ENCODE measurements around the gene SMCHD1.
A peak's percentile ranks its signal among the peaks of the same experiment; 100 is the strongest.

The SMCHD1 gene

DNA sequence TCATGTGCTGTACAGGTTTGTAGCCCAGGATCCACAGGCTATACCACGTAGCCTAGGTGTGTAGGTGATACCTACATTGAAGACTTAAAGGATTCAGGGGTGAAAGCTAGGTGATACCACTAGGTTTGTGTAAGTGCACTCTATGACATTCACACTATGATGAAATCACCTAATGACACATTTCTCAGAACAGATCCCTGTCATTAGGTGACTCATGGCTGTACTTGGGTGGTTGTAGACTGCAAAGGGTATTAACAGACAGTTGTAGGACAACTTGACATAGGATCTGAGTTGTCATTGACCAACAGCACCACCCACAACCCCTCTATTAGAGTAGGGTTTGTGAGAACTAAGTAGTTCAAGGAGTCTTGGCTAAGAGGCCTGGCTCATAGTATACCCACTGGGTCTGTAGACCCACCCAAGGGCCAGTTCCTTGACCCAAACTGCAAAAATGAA is 27.7 kb upstream of the SMCHD1 start:
- H3K4ac ChIP-seq (ENCODE audit: low read depth, low read length) = no peak overlapping the region
- H4K8ac ChIP-seq (ENCODE audit: low read depth, low read length) = no peak overlapping the region
- H2BK120ac ChIP-seq (ENCODE audit: insufficient read depth, low read length, poor library complexity) = no peak overlapping the region
- H2AFZ ChIP-seq (ENCODE audit: insufficient read depth, low read length, poor library complexity) = no peak overlapping the region
- no CpG with 5 or more reads among the region's 1 CpG for WGBS (ENCODE audit: extremely low coverage, insufficient coverage, insufficient read length)
- no peaks in the 10 kb centered on the region for H3K27me3 ChIP-seq (ENCODE audit: insufficient read depth, low read length)
- H2AK5ac ChIP-seq (ENCODE audit: low read length) = no peak overlapping the region
- H4K12ac ChIP-seq (ENCODE audit: low read depth, low read length) = no peak overlapping the region
- no peak overlapping the region for H3K18ac ChIP-seq (ENCODE audit: low read length)
- H3K14ac ChIP-seq (ENCODE audit: low read length) = no peak overlapping the region
- H3K23ac ChIP-seq (ENCODE audit: low read length) = no peak overlapping the region
- H3K4me2 ChIP-seq (ENCODE audit: low read length) = no peak overlapping the region
- no peaks in the 10 kb centered on the region for H3K9me3 ChIP-seq (ENCODE audit: insufficient read depth, low read depth, low read length)
- peak; percentile 42 to 86 for DNase-seq
- H3K36me3 ChIP-seq (ENCODE audit: control insufficient read depth in 1 of 2, insufficient read depth in 2 of 2, low read length in 2 of 2) = no peaks in the 10 kb centered on the region
- no peak overlapping the region for H3K27ac ChIP-seq (ENCODE audit: low read depth, low read length)
- H3K4me3 ChIP-seq (ENCODE audit: low read depth, low read length) = no peak overlapping the region
- no peaks in the 10 kb centered on the region for H3K79me2 ChIP-seq (ENCODE audit: control insufficient read depth, insufficient read depth, low read length, poor library complexity)
- H3K4me1 ChIP-seq (ENCODE audit: control insufficient read depth in 1 of 2, insufficient read depth in 2 of 2, low read length in 2 of 2) = no peaks in the 10 kb centered on the region
- H3K79me1 ChIP-seq (ENCODE audit: low read length) = no peaks in the 10 kb centered on the region
- H2BK5ac ChIP-seq (ENCODE audit: low read depth, low read length, poor library complexity) = no peak overlapping the region
- H4K91ac ChIP-seq (ENCODE audit: low read depth, low read length) = no peak overlapping the region
- H3K9ac ChIP-seq (ENCODE audit: low read length) = no peak overlapping the region
- H2BK12ac ChIP-seq (ENCODE audit: low read length) = no peak overlapping the region

DNA sequence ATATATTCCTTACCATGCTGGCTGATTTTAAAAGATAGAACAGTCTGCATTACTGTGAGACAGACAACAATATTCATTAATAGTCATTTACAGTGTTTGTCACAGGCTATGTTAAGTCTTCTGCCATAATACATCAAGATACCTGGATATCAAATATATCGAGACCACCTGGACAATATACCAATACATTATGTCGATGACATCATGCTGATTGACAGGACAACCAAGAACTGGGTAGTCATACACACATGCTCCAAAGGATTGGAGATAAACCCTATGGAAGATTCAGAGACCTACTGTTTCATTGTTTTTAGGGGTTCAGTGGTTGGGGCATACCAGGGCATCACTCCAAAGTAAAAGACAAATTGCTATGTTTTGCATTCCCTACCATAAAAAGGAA is 26.5 kb upstream of the SMCHD1 start:
- Histone ChIP-seq H4K12ac (ENCODE audit: low read depth, low read length) (no peak overlapping the region), H3K4me1 (ENCODE audit: control insufficient read depth in 1 of 2, insufficient read depth in 2 of 2, low read length in 2 of 2) (no peaks in the 10 kb centered on the region)

DNA sequence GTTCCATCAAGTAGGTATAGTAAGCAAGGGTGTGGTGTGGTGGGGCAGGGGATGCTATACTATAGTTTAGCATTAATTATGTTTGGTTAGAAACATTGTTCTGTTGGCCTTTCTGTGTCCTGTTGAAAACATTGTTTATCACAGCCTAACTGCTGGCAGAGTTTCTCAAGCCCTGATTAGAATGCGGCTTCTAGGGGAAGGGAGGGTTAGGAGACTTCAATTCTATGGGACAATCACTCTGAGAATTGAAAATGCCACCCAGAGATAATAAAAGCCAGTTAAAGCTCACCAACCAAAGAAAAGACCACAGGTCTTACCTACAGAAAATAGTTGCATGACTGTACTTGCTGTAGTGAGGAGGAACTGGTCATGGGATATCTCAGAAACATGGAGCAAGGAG is 19.9 kb upstream of the SMCHD1 start:
- Histone ChIP-seq H3K79me2 (ENCODE audit: control insufficient read depth, insufficient read depth, low read length, poor library complexity) (no peaks in the 10 kb centered on the region), H3K18ac (ENCODE audit: low read length) (no peak overlapping the region), H2BK120ac (ENCODE audit: insufficient read depth, low read length, poor library complexity) (no peak overlapping the region), H3K36me3 (ENCODE audit: control insufficient read depth in 1 of 2, insufficient read depth in 2 of 2, low read length in 2 of 2) (no peaks in the 10 kb centered on the region), H3K27me3 (ENCODE audit: insufficient read depth, low read length) (no peaks in the 10 kb centered on the region), H2AK5ac (ENCODE audit: low read length) (no peak overlapping the region), H3K4me1 (ENCODE audit: control insufficient read depth in 1 of 2, insufficient read depth in 2 of 2, low read length in 2 of 2) (no peaks in the 10 kb centered on the region), H3K9me3 (ENCODE audit: insufficient read depth, low read depth, low read length) (peaks cover 1% of the 10 kb centered on the region), H2BK5ac (ENCODE audit: low read depth, low read length, poor library complexity) (no peak overlapping the region), H3K4ac (ENCODE audit: low read depth, low read length) (no peak overlapping the region), H3K9ac (ENCODE audit: low read length) (no peak overlapping the region), H3K14ac (ENCODE audit: low read length) (no peak overlapping the region), H3K79me1 (ENCODE audit: low read length) (no peaks in the 10 kb centered on the region), H3K4me3 (ENCODE audit: low read depth, low read length) (no peak overlapping the region), H4K8ac (ENCODE audit: low read depth, low read length) (no peak overlapping the region), H3K23ac (ENCODE audit: low read length) (no peak overlapping the region), H3K4me2 (ENCODE audit: low read length) (no peak overlapping the region), H3K27ac (ENCODE audit: low read depth, low read length) (no peak overlapping the region), H4K91ac (ENCODE audit: low read depth, low read length) (no peak overlapping the region), H2AFZ (ENCODE audit: insufficient read depth, low read length, poor library complexity) (no peak overlapping the region), H4K12ac (ENCODE audit: low read depth, low read length) (no peak overlapping the region), H2BK12ac (ENCODE audit: low read length) (no peak overlapping the region)
- no peak for DNase-seq
- WGBS (ENCODE audit: extremely low coverage, insufficient coverage, insufficient read length) = no CpG with 5 or more reads among the region's 1 CpG

More for the DNA sequence above, 26.5 kb upstream of the SMCHD1 start:
- Histone ChIP-seq H4K91ac (ENCODE audit: low read depth, low read length) (no peak overlapping the region), H3K9me3 (ENCODE audit: insufficient read depth, low read depth, low read length) (no peaks in the 10 kb centered on the region), H4K8ac (ENCODE audit: low read depth, low read length) (no peak overlapping the region), H3K23ac (ENCODE audit: low read length) (no peak overlapping the region), H2AK5ac (ENCODE audit: low read length) (no peak overlapping the region), H3K27me3 (ENCODE audit: insufficient read depth, low read length) (no peaks in the 10 kb centered on the region), H3K27ac (ENCODE audit: low read depth, low read length) (no peak overlapping the region), H2BK5ac (ENCODE audit: low read depth, low read length, poor library complexity) (no peak overlapping the region), H3K4ac (ENCODE audit: low read depth, low read length) (no peak overlapping the region), H3K36me3 (ENCODE audit: control insufficient read depth in 1 of 2, insufficient read depth in 2 of 2, low read length in 2 of 2) (no peaks in the 10 kb centered on the region), H3K14ac (ENCODE audit: low read length) (no peak overlapping the region), H3K4me2 (ENCODE audit: low read length) (no peak overlapping the region), H3K4me3 (ENCODE audit: low read depth, low read length) (no peak overlapping the region), H2BK120ac (ENCODE audit: insufficient read depth, low read length, poor library complexity) (no peak overlapping the region), H3K79me2 (ENCODE audit: control insufficient read depth, insufficient read depth, low read length, poor library complexity) (no peaks in the 10 kb centered on the region), H3K18ac (ENCODE audit: low read length) (no peak overlapping the region), H2AFZ (ENCODE audit: insufficient read depth, low read length, poor library complexity) (no peak overlapping the region), H3K9ac (ENCODE audit: low read length) (no peak overlapping the region), H2BK12ac (ENCODE audit: low read length) (no peak overlapping the region), H3K79me1 (ENCODE audit: low read length) (no peaks in the 10 kb centered on the region)
- no CpG with 5 or more reads among the region's 2 CpGs for whole genome bisulfite sequencing (ENCODE audit: extremely low coverage, insufficient coverage, insufficient read length)
- DNase-seq = no peak

DNA sequence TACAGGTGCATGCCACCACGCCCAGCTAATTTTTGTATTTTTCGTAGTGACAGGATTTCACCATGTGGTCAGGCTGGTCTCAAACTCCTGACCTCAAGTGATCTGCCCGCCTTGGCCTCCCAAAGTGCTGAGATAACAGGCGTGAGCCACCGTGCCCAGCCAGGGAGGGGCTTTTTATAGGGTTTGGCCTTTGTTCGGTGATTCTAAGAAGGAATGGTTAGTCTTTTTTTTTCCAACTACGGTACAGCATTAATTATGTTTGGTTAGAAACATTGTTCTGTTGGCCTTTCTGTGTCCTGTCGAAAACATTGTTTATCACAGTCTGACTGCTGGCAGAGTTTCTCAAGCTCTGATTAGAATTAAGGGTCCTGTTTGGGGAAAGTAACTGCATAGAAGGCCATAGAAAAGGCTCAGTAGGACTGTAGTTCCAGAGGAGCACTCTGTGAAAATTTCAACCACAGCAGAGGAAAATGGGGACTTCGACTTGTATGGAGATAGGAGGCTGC is 19.3 kb upstream of the SMCHD1 start:
- Histone ChIP-seq H3K14ac (ENCODE audit: low read length) (no peak overlapping the region), H3K36me3 (ENCODE audit: control insufficient read depth in 1 of 2, insufficient read depth in 2 of 2, low read length in 2 of 2) (no peaks in the 10 kb centered on the region), H4K12ac (ENCODE audit: low read depth, low read length) (no peak overlapping the region), H2BK12ac (ENCODE audit: low read length) (no peak overlapping the region), H2AFZ (ENCODE audit: insufficient read depth, low read length, poor library complexity) (no peak overlapping the region), H3K27me3 (ENCODE audit: insufficient read depth, low read length) (no peaks in the 10 kb centered on the region), H3K9me3 (ENCODE audit: insufficient read depth, low read depth, low read length) (peaks cover 1% of the 10 kb centered on the region), H3K27ac (ENCODE audit: low read depth, low read length) (no peak overlapping the region), H2BK120ac (ENCODE audit: insufficient read depth, low read length, poor library complexity) (no peak overlapping the region), H3K79me1 (ENCODE audit: low read length) (no peaks in the 10 kb centered on the region), H3K4me3 (ENCODE audit: low read depth, low read length) (no peak overlapping the region), H3K4ac (ENCODE audit: low read depth, low read length) (no peak overlapping the region), H3K9ac (ENCODE audit: low read length) (no peak overlapping the region), H2BK5ac (ENCODE audit: low read depth, low read length, poor library complexity) (no peak overlapping the region), H3K4me1 (ENCODE audit: control insufficient read depth in 1 of 2, insufficient read depth in 2 of 2, low read length in 2 of 2) (no peaks in the 10 kb centered on the region), H2AK5ac (ENCODE audit: low read length) (no peak overlapping the region), H3K23ac (ENCODE audit: low read length) (no peak overlapping the region), H3K79me2 (ENCODE audit: control insufficient read depth, insufficient read depth, low read length, poor library complexity) (no peaks in the 10 kb centered on the region), H4K91ac (ENCODE audit: low read depth, low read length) (no peak overlapping the region), H4K8ac (ENCODE audit: low read depth, low read length) (no peak overlapping the region), H3K18ac (ENCODE audit: low read length) (no peak overlapping the region), H3K4me2 (ENCODE audit: low read length) (no peak overlapping the region)
- no peak for DNase-seq
- no CpG with 5 or more reads among the region's 9 CpGs for WGBS (ENCODE audit: extremely low coverage, insufficient coverage, insufficient read length)

All from trophoblast cell (in vitro differentiated cells and primary cell).